GM12873 (cell line): ENCODE measurements around the gene NCOA7.

ENCODE experiments used
- TF ChIP-seq, protein P1 (sequence below): IDR thresholded peaks from 2 replicates; pipeline ENCODE4 v1.5.1; 2012; ENCODE audit warnings: low read depth, mild to moderate bottlenecking, moderate library complexity, low read length, control low read depth; ENCODE audit not compliant: insufficient read depth; ENCODE audit errors: missing control alignments

Gene NCOA7

DNA sequence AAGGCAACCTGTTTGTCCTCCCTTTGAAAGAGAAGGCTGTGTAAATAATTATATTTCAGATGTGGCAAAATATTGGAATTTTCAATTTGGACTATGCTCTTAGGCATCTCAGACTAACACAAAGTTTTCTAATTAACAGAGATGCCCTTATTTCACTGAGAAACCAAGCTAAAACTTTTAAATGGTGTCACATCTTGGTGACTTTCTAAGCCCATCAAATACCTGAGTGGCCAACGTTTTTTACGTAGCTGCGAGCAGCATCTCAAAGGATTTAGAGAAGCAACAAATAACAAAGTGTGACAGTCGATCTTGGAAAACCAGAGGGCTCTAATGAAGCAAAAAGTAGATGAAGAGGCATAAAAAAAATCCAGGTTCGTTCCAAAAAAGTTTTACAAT, 44.7 kb upstream of the NCOA7 start:
- TF ChIP-seq, protein P1, sequence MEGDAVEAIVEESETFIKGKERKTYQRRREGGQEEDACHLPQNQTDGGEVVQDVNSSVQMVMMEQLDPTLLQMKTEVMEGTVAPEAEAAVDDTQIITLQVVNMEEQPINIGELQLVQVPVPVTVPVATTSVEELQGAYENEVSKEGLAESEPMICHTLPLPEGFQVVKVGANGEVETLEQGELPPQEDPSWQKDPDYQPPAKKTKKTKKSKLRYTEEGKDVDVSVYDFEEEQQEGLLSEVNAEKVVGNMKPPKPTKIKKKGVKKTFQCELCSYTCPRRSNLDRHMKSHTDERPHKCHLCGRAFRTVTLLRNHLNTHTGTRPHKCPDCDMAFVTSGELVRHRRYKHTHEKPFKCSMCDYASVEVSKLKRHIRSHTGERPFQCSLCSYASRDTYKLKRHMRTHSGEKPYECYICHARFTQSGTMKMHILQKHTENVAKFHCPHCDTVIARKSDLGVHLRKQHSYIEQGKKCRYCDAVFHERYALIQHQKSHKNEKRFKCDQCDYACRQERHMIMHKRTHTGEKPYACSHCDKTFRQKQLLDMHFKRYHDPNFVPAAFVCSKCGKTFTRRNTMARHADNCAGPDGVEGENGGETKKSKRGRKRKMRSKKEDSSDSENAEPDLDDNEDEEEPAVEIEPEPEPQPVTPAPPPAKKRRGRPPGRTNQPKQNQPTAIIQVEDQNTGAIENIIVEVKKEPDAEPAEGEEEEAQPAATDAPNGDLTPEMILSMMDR: no peak

DNA sequence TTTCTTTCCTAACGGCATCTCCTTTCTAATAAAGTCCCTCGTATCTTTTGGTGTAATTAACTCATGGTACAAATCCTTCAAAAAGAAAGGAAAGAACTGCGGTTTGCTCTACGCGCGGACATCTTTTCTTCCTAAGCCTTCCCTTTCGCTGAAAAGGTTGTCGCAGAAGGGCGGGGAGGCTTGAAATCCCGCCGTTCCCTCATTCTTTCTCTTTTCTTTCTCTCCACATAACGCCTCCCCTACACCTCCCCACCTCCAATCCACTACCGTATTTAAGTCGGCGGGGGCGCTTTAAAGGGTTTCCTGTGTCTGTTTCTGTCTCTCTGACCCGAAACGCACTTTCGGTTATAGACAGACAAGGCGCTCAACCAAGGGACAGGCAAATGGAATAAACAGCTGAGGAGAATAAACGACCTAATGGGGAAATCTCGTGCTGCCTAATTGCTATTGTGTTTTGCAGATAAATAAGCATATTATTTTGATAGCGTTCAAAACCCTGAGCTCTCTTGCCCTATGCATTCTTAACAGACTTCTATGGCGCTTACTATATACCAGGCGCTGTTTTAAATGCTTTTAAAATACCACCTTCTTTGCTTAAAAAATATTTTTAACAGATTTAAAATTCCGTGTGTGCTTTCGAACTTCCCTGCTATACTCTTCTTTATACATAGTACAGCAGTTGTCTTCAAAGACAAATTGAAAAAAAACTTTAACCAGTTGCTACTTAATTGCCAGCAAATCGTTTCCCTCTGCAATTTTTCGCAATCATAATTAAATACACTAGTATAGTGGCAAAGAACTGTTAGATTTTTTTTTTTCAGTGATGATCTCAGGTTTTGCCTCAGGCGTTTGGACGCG, 43.8 kb upstream of the NCOA7 start:
- TF ChIP-seq, protein P1: peak; percentile 8

DNA sequence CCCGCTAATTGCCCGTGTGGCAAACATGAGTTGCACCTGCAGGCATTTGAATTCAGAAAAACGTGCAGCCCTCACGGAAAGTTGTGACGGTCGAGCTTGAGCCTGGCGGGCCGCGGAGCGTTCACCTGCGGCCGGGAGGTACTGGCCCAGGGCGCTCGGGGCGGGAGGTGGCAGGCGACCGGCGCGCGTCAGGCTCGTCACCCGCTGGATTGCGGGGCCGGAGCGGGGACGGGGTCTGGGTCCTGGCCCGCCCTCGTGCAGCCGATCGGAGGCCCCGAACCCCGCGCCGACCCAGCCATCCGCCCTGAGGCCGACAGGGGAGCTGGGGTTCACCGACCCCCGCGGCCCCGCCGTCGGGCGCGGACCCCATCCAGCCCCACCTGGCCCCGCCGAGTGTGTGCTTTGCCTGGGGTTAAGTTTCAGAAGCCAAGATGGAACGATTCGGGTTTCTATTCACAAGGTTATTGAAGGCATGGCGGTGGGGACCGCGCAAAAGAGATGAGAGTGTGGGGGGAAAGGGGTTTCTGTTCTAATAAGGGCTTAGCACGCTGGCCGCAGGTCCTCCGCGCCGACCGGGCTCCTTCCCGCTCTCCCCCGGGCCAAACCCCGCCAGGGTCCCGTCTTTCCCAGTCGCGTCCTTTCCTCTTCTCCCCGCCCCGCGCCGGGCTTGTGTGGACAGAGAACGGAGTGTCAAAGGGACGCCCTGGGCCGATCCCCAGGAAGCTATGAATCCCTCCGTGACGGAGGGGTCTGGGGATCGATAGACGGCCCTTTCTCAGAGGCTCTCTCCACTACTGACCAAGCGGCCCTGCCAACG, 43.0 kb upstream of the NCOA7 start:
- TF ChIP-seq, protein P1: no peak

DNA sequence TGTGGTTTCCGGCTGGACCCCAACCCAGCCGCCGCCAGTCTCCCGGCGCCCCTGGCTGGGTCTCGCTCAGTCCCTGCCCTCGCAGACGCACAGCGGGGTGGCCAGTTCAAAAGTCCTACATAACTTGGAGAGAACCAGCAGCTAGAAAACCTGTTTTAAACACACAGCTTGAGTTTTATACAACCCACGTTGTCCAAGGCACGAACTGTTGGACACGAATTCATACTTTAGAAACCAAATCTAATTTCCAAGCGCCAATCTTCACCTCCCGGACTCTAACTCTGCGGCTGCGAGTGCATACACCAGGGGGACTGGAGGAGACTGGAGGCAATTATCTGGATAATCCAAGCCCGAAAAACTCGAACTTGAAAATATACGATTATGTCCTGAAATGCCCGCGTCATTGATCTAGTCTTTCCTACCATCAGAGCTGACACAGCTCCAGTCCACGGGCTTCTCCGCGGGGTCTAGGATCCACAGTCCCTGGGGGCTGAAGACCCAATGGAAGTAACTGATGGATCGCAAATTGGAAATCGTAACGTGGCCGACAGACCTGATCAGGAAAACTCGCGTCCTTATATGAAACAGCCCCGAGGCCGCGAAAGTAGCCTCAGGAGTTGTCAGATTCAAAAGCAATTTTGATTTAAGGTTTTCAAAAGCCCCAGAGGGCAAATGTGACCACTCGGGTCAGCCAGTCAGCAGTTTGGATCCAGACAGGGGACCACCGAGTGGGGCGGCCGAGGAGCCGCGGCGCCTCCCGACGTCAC, 42.2 kb upstream of the NCOA7 start:
- TF ChIP-seq, protein P1: no peak

DNA sequence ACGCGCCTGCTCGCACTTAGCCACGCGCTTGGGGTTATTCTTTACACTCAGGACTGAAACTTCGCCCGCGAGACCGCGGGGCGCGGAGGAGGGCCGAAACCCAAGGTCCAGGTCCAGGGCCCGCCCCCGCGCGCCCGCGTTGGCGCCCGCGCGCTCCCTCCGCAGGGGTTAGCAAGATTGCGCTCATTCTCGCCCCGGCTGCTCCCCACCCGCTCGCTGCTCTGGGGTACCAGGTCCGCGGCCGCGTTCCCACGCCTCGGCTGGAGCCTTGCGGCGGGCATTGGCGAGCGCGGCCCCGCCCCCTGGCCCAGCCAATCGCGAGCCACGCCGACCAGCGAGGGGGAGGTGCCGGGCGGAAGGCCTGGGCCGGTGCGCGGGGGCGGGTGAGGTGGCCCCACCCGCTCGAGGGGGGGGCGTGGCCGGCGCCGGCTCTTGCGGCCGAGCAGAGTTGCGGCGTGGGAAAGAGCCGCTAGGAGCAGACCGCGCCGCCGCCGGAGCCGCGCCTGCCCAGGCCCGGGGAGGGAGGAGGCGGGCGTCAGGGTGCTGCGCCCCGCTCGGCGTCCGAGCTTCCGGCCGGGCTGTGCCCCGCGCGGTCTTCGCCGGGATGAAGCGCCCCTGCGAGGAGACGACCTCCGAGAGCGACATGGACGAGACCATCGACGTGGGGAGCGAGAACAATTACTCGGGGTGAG, 41.4 kb upstream of the NCOA7 start, which contains the start of gene HEY2:
Gene HEY2 (plus strand): TSS at position 460 of the 692 bp plus-strand sequence. CDS start 145 bp downstream, at position 605.
- TF ChIP-seq, protein P1: no peak

DNA sequence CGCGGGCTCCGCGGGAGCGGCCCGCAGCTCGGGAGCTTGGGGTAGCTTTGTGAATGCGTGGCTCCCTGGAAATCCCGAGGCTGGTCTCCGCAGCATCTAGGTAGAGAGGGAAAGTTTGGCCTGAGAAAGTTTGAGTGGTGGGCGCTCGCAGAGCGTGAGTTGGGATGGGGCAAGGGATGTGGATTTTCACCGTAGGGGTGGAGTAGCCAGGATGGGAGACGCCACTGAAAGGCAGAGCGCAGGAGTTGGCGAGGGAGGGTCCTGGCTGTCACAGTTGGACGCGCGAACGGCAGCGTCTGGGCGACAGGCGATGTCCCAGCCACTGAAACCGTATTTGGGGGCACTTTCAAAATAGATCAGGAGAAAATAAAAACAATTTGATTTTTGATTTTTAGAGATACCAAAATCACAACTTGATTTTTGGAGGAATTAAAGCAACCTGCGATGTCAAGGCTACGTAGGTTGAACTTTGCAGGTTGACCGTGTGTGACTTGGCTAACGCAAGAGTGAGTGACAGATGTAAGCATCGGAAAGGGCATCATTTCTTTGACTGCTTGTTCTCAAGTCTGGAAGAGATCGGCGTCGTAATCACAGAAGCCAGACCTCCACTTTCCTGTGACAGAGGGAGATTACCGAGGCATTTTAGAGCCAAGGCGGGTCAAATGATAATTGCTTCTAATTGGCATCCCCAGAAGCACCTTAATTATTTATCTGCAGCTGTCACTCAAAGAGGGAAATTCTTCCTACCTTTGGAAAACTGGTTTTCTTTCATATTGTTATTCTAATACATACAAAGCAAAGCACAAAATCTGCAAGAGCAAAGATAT, 40.7 kb upstream of the NCOA7 start:
- TF ChIP-seq, protein P1: no peak
